Measurements from ENCODE around the gene NREP. TPM values are rescaled to one million over a fixed set of nuclear protein-coding genes. Genes with fewer than 3 reads are reported as not detected.
A peak's percentile ranks its signal among the peaks of the same experiment; 100 is the strongest.

NREP gene
- total and polyA plus RNA-seq, 4 donors = 3.0 to 82.7 (median 9.8) TPM

GRCh38 chr5:111748304-111748763, 8.7 kb downstream of the NREP start:
- no peaks in the 10 kb centered on the region for H3K9me3 ChIP-seq (ENCODE audit: control insufficient read depth in 4 of 4, low read length in 3 of 4)
- peak overlapping the region in 1 of 2 donors; percentile 20 for H3K27ac ChIP-seq (ENCODE audit: low read depth in 1 of 2, low read length in 2 of 2)
- WGBS = 83% methylated on average over 3 of the region's 3 CpGs
- H3K4me3 ChIP-seq (ENCODE audit: low read depth in 1 of 3, low read length in 3 of 3) = no peak overlapping the region
- no peak for DNase-seq (ENCODE audit: low spot score)
- no peaks in the 10 kb centered on the region for H3K36me3 ChIP-seq (ENCODE audit: control insufficient read depth in 4 of 4, insufficient read depth in 3 of 4, low read depth in 1 of 4, low read length in 3 of 4)
- TF ChIP-seq HNF4A (conservative IDR thresholded peaks at IDR 0.05) = peak in 1 of 2 donors; percentile 52
- TF ChIP-seq, protein P1, sequence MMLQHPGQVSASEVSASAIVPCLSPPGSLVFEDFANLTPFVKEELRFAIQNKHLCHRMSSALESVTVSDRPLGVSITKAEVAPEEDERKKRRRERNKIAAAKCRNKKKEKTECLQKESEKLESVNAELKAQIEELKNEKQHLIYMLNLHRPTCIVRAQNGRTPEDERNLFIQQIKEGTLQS (IDR thresholded peaks at IDR 0.05) = no peak
- TF ChIP-seq RXRA (IDR thresholded peaks at IDR 0.05) = peak; percentile 6 to 11
- TF ChIP-seq FOXA2 (IDR thresholded peaks at IDR 0.05) = no peak
- TF ChIP-seq, protein P2, sequence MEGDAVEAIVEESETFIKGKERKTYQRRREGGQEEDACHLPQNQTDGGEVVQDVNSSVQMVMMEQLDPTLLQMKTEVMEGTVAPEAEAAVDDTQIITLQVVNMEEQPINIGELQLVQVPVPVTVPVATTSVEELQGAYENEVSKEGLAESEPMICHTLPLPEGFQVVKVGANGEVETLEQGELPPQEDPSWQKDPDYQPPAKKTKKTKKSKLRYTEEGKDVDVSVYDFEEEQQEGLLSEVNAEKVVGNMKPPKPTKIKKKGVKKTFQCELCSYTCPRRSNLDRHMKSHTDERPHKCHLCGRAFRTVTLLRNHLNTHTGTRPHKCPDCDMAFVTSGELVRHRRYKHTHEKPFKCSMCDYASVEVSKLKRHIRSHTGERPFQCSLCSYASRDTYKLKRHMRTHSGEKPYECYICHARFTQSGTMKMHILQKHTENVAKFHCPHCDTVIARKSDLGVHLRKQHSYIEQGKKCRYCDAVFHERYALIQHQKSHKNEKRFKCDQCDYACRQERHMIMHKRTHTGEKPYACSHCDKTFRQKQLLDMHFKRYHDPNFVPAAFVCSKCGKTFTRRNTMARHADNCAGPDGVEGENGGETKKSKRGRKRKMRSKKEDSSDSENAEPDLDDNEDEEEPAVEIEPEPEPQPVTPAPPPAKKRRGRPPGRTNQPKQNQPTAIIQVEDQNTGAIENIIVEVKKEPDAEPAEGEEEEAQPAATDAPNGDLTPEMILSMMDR (IDR thresholded peaks at IDR 0.05; ENCODE audit: low read depth, low read length, missing input control) = no peak
- peak; percentile 8 to 16 for TF ChIP-seq JUND (IDR thresholded peaks at IDR 0.05)
- peak in 1 of 2 donors; percentile 23 for TF ChIP-seq RAD21 (IDR thresholded peaks at IDR 0.05)
- peak; percentile 36 for TF ChIP-seq SP1 (IDR thresholded peaks at IDR 0.05)
- H3K9ac ChIP-seq (ENCODE audit: low read depth in 1 of 2, low read length in 2 of 2) = no peak overlapping the region
- peaks cover 2 to 40% (median 22%) of the 10 kb centered on the region in 4 donors for H3K4me1 ChIP-seq (ENCODE audit: control insufficient read depth in 4 of 4, insufficient read depth in 4 of 4, low read length in 3 of 4)
- H3K27me3 ChIP-seq (ENCODE audit: control insufficient read depth in 4 of 4, insufficient read depth in 4 of 4, low read length in 3 of 4) = no peaks in the 10 kb centered on the region

GRCh38 chr5:111747337-111747736, 9.7 kb downstream of the NREP start:
- H3K36me3 ChIP-seq (ENCODE audit: control insufficient read depth in 4 of 4, insufficient read depth in 3 of 4, low read depth in 1 of 4, low read length in 3 of 4) = no peaks in the 10 kb centered on the region
- no peak for DNase-seq (ENCODE audit: low spot score)
- WGBS = 87% methylated on average over 2 of the region's 2 CpGs
- H3K27ac ChIP-seq (ENCODE audit: low read depth in 1 of 2, low read length in 2 of 2) = no peak overlapping the region
- no peak overlapping the region for H3K4me3 ChIP-seq (ENCODE audit: low read depth in 1 of 3, low read length in 3 of 3)
- H3K9me3 ChIP-seq (ENCODE audit: control insufficient read depth in 4 of 4, low read length in 3 of 4) = no peaks in the 10 kb centered on the region
- H3K9ac ChIP-seq (ENCODE audit: low read depth in 1 of 2, low read length in 2 of 2) = no peak overlapping the region
- TF ChIP-seq HNF4G (IDR thresholded peaks at IDR 0.05) = no peak
- no peak for TF ChIP-seq RAD21 (IDR thresholded peaks at IDR 0.05)
- TF ChIP-seq TAF1 (conservative IDR thresholded peaks at IDR 0.05) = no peak
- TF ChIP-seq, protein P3, sequence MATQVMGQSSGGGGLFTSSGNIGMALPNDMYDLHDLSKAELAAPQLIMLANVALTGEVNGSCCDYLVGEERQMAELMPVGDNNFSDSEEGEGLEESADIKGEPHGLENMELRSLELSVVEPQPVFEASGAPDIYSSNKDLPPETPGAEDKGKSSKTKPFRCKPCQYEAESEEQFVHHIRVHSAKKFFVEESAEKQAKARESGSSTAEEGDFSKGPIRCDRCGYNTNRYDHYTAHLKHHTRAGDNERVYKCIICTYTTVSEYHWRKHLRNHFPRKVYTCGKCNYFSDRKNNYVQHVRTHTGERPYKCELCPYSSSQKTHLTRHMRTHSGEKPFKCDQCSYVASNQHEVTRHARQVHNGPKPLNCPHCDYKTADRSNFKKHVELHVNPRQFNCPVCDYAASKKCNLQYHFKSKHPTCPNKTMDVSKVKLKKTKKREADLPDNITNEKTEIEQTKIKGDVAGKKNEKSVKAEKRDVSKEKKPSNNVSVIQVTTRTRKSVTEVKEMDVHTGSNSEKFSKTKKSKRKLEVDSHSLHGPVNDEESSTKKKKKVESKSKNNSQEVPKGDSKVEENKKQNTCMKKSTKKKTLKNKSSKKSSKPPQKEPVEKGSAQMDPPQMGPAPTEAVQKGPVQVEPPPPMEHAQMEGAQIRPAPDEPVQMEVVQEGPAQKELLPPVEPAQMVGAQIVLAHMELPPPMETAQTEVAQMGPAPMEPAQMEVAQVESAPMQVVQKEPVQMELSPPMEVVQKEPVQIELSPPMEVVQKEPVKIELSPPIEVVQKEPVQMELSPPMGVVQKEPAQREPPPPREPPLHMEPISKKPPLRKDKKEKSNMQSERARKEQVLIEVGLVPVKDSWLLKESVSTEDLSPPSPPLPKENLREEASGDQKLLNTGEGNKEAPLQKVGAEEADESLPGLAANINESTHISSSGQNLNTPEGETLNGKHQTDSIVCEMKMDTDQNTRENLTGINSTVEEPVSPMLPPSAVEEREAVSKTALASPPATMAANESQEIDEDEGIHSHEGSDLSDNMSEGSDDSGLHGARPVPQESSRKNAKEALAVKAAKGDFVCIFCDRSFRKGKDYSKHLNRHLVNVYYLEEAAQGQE (IDR thresholded peaks at IDR 0.05) = no peak
- no peak for TF ChIP-seq RXRA (IDR thresholded peaks at IDR 0.05)
- TF ChIP-seq NR2F2 (IDR thresholded peaks at IDR 0.05) = no peak
- no peak for TF ChIP-seq HNF4A (conservative IDR thresholded peaks at IDR 0.05)
- TF ChIP-seq EGR1 (IDR thresholded peaks at IDR 0.05; ENCODE audit: low read depth in 2 of 2) = no peak
- TF ChIP-seq, protein P1 (IDR thresholded peaks at IDR 0.05) = no peak
- no peak for TF ChIP-seq SP1 (IDR thresholded peaks at IDR 0.05)
- TF ChIP-seq YY1 (IDR thresholded peaks at IDR 0.05) = no peak
- TF ChIP-seq, protein P2 (IDR thresholded peaks at IDR 0.05; ENCODE audit: low read depth, low read length, missing input control) = no peak
- TF ChIP-seq GABPA (IDR thresholded peaks at IDR 0.05 in 1 of 2, conservative IDR thresholded peaks at IDR 0.05 in 1 of 2) = no peak
- no peak for TF ChIP-seq FOXA2 (IDR thresholded peaks at IDR 0.05)
- no peak for TF ChIP-seq FOXA1 (IDR thresholded peaks at IDR 0.05)
- no peak for TF ChIP-seq ZBTB33 (IDR thresholded peaks at IDR 0.05)
- TF ChIP-seq, protein P4, sequence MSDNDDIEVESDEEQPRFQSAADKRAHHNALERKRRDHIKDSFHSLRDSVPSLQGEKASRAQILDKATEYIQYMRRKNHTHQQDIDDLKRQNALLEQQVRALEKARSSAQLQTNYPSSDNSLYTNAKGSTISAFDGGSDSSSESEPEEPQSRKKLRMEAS (IDR thresholded peaks at IDR 0.05) = no peak
- no peak for TF ChIP-seq JUND (IDR thresholded peaks at IDR 0.05)
- no peaks in the 10 kb centered on the region for H3K27me3 ChIP-seq (ENCODE audit: control insufficient read depth in 4 of 4, insufficient read depth in 4 of 4, low read length in 3 of 4)
- H3K4me1 ChIP-seq (ENCODE audit: control insufficient read depth in 4 of 4, insufficient read depth in 4 of 4, low read length in 3 of 4) = peaks cover 2 to 50% (median 29%) of the 10 kb centered on the region in 4 donors

All from liver (tissue), 9 donors.